Ascending aorta (tissue), 2 donors: Measurements from ENCODE around the gene DAG1. TPM values are rescaled to one million over a fixed set of nuclear protein-coding genes. Genes with fewer than 3 reads are reported as not detected.

Source experiments
- DNase-seq, 2 donors: peaks; one replicate each; pipeline ENCODE4 v3.0.0-alpha.2; 2019; ENCODE audit warnings: low spot score in 2 of 2
- H3K27ac ChIP-seq, 2 donors: fragments of 200-600 bp; sonication (generic); one replicate each; pipeline ENCODE4 v1.5.1; 2016 to 2017; ENCODE audit warnings: mild to moderate bottlenecking in 1 of 2
- H3K27me3 ChIP-seq: fragments of 200-600 bp; sonication (generic); one replicate; pipeline ENCODE4 v1.5.1; 2017
- H3K36me3 ChIP-seq, 2 donors: fragments of 200-600 bp; sonication (generic); one replicate each; pipeline ENCODE4 v1.5.1; 2016
- H3K4me1 ChIP-seq, 2 donors: fragments of 200-600 bp; sonication (generic); one replicate each; pipeline ENCODE4 v1.5.1; 2016 to 2017; ENCODE audit warnings: mild to moderate bottlenecking in 1 of 2
- H3K4me3 ChIP-seq, 2 donors: fragments of 200-600 bp; sonication (generic); one replicate each; pipeline ENCODE4 v1.5.1; 2016 to 2017; ENCODE audit warnings: mild to moderate bottlenecking in 1 of 2
- H3K9me3 ChIP-seq, 2 donors: fragments of 200-600 bp; sonication (generic); one replicate each; pipeline ENCODE4 v1.5.1; 2016
- intact Hi-C: fragments of 100-400 bp; cut with DNase I; formaldehyde crosslinking; loops from one replicate; pipeline ENCODE4 v1.15.1; 2023
- total RNA-seq: library from RNA; depleted of rRNA; stranded (reverse); fragments of >200 nt; gene quantifications from one replicate; pipeline ENCODE4 v1.1.0, GENCODE V29; 2016
- TF ChIP-seq, protein P1 (sequence below), 3 experiments: fragments of 200-600 bp in 2 of 3; fragments of 450-650 bp in 1 of 3; sonication (generic) in 2 of 3; IDR thresholded peaks; one replicate each; pipeline ENCODE4 v1.5.1; 2016 to 2019; ENCODE audit warnings: antibody characterized with exemption in 3 of 3, mild to moderate bottlenecking in 1 of 3, moderate library complexity in 1 of 3

Gene DAG1
- total RNA-seq, 1 donor from 2014 or later, result 57.9 TPM

DNA sequence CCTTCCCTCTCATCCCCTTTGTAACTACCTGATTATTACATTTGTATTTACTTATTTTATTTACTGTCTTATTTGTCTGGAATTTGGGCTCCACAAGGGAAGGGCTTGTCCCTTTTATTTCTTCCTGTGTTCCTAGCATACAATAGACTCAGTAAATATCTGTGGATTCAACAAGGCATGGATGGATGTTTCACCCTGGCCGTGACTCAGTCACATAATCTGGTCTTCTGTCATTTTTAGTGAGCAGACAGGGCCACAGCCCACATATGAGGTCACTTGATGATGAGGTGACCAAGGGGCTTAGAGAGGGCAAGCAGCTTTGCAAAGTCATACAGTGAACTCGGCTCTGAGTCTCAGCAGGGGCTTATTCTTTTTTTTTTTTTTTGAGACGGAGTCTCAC, 7.8 kb upstream of the DAG1 start:
- Histone ChIP-seq H3K27ac (no peak overlapping the region), H3K9me3 (no peaks in the 10 kb centered on the region), H3K27me3 (no peaks in the 10 kb centered on the region), H3K4me3 (no peak overlapping the region), H3K36me3 (no peaks in the 10 kb centered on the region), H3K4me1 (no peaks in the 10 kb centered on the region)
- DNase-seq, result no peak
- TF ChIP-seq, protein P1, sequence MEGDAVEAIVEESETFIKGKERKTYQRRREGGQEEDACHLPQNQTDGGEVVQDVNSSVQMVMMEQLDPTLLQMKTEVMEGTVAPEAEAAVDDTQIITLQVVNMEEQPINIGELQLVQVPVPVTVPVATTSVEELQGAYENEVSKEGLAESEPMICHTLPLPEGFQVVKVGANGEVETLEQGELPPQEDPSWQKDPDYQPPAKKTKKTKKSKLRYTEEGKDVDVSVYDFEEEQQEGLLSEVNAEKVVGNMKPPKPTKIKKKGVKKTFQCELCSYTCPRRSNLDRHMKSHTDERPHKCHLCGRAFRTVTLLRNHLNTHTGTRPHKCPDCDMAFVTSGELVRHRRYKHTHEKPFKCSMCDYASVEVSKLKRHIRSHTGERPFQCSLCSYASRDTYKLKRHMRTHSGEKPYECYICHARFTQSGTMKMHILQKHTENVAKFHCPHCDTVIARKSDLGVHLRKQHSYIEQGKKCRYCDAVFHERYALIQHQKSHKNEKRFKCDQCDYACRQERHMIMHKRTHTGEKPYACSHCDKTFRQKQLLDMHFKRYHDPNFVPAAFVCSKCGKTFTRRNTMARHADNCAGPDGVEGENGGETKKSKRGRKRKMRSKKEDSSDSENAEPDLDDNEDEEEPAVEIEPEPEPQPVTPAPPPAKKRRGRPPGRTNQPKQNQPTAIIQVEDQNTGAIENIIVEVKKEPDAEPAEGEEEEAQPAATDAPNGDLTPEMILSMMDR (IDR thresholded peaks at IDR 0.05), result no peak
- intact Hi-C loops, result loop anchor here (10.0 kb wide), 1 partner anchor 367 kb away; the partner anchor contains the start of gene QRICH1

DNA sequence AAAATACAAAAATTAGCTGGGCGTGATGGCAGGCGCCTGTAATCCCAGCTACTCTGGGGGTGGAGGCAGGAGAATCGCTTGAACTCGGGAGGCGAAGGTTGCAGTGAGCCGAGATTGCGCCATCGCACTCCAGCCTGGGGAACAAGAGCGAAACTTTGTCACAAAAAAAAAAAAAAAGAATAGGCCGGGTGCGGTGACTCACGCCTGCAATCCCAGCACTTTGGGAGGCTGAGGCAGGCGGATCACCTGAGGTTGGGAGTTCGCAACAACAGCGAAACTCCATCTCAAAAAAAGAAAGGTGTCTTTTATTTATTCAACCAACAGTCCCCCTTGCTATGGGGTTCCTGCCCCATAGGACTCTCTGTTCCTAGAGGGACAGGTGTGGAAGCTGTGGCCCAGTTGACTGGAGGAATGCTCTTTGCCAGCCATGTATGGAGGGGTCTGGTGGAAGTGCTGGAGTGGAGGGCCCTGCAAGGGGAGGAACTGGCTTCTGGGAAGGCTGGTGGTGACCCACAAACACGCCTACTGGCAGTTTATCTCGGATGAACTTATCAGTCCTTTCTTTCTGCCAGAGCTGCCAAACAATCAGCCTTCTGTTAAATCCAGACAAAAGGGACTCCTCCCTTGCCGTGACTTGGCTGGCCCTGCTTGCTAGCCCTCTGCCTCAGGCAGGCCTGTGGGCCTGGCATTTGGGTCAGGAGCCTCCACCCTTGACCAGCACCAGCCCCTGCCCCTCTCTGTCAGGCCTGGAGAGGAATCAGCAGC, 4.6 kb upstream of the DAG1 start:
- no peak for DNase-seq
- TF ChIP-seq, protein P1 (IDR thresholded peaks at IDR 0.05), result no peak
- Histone ChIP-seq H3K4me3 (no peak overlapping the region), H3K9me3 (no peaks in the 10 kb centered on the region), H3K4me1 (peaks cover 9 to 12% of the 10 kb centered on the region in 2 donors), H3K27me3 (no peaks in the 10 kb centered on the region), H3K27ac (peak overlapping the region; percentile 41 to 93), H3K36me3 (no peaks in the 10 kb centered on the region)
- intact Hi-C loops, result loop anchor here (10.0 kb wide), 1 partner anchor 371 kb away; the partner anchor contains the start of gene QRICH1

DNA sequence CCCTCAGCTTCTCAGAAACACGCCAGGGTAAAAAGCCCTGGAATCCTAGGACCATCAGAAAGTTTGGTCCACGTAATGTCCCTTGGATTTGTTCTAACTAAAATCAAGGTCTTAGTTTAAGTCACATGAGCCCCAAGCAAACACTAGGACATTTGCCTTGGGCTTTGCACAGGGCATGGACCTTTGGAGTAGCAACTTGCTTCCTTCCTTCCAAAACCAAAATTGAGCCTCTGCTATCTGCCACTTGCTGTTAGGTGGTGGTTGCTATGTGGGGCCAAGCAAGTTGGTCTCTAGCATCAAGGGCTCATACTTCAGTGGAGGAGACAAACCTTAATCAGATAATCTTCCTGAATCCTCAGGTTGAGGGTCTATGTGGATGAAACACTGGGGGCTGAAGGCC, 4.0 kb upstream of the DAG1 start:
- peaks cover 9 to 12% of the 10 kb centered on the region in 2 donors for H3K4me1 ChIP-seq
- H3K4me3 ChIP-seq, result no peak overlapping the region
- TF ChIP-seq, protein P1 (IDR thresholded peaks at IDR 0.05), result no peak
- no peaks in the 10 kb centered on the region for H3K36me3 ChIP-seq
- intact Hi-C loops, result loop anchor here (10.0 kb wide), 1 partner anchor 371 kb away; the partner anchor contains the start of gene QRICH1
- H3K27me3 ChIP-seq, result no peaks in the 10 kb centered on the region
- DNase-seq, result no peak
- H3K27ac ChIP-seq, result peak overlapping the region; percentile 41 to 93
- H3K9me3 ChIP-seq, result no peaks in the 10 kb centered on the region

DNA sequence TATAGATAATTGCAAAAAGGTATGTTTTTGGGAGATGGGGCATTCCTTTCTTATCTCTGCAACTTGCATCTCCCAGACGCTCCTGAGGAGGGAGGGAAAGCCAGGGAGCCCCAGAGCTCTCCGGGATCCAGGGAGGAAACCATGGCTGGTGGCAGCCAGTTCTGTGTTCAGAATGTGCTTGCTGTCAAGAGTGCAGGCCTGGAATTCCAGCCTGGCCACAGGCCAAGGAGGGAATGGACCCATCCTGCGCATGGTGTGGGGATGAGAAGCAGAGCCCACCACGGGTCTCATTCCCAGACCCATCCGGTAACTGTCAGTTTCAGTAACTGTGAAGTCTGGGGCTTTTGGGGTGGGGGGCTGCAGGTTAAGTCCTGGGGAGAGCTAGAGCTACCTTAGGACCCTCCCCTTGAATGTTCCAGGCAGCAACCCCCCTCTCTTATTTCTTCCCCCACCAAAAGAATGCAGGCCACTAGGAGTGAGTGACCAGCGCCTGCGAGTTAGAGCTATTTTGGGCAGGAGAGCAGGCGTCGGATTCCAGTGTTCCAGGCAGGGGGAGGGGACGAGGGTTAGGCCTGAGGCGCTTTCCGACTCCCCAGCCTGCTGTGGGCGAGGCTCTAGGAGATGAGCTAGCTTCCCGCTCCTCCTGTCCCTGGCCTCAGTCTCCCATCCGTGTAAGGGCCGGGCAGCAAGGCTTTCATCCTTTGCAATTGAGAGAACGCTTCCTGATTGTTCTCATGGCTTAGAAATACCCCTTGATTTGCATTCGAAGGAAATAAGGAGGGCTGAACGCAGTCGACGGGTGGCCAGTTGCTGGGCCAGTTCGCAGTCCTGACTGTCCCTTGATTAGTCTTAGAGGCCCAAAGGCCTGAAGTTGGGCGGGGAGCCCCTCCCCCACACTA, 781 bp upstream of the DAG1 start:
- DNase-seq, result peak; percentile 39 to 89
- Histone ChIP-seq H3K27ac (peak overlapping the region; percentile 93 to 99), H3K9me3 (no peaks in the 10 kb centered on the region), H3K4me3 (peak overlapping the region; percentile 59 to 86), H3K36me3 (no peaks in the 10 kb centered on the region), H3K27me3 (no peaks in the 10 kb centered on the region), H3K4me1 (peaks cover 18 to 23% of the 10 kb centered on the region in 2 donors)
- TF ChIP-seq, protein P1 (IDR thresholded peaks at IDR 0.05), result no peak
- intact Hi-C loops, result loop anchor here (1.0 to 10.0 kb wide), 2 partner anchors 32 to 374 kb away; partner anchors contain the start of gene QRICH1

DNA sequence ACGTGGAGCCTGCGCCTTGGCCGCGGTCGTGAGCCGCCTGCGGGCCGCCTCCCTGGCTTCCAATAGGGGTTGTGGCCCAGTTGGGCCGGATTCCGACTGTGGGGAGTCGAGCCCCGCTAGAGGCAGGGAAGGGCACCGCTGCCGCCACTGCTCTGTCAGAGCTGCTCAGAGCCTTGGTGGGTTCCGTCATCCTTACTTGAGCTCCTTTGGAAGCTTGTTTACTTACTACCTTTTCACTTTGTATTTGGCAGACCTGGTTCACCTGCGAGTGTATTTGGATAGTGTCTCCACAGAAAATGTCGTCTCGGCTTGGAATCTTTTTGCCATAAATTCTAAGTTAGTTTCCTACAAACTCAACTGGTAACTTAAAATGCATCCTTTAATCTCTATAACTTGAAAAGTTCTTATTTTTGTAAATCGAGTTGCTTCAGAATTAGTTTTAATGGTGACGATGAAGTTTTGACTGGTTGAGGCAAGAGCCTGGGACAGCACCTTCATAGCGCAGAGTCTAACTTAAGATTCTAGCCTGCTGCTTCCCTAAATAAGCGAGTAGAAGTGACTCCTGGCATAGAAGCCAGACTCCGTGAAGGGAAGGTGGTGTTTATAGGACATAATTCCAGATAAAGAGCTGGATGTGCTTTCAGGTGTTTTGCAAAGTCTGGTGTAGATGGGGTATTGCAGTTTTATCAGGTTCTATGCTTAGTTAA, 800 bp downstream of the DAG1 start:
- peak overlapping the region; percentile 86 to 99 for H3K4me3 ChIP-seq
- TF ChIP-seq, protein P1 (IDR thresholded peaks at IDR 0.05), result no peak
- H3K4me1 ChIP-seq, result peaks cover 18 to 26% of the 10 kb centered on the region in 2 donors
- no peak for DNase-seq
- peak overlapping the region; percentile 98 to 99 for H3K27ac ChIP-seq
- no peaks in the 10 kb centered on the region for H3K36me3 ChIP-seq
- intact Hi-C loops, result loop anchor here (1.0 kb wide), 4 partner anchors 14 to 300 kb away; partner anchors contain the start of genes KLHDC8B, NICN1 and TCTA
- no peaks in the 10 kb centered on the region for H3K9me3 ChIP-seq
- H3K27me3 ChIP-seq, result no peaks in the 10 kb centered on the region
